ENCODE data around the gene SMPDL3B.
A peak's percentile ranks its signal among the peaks of the same experiment; 100 is the strongest.

The SMPDL3B gene

DNA sequence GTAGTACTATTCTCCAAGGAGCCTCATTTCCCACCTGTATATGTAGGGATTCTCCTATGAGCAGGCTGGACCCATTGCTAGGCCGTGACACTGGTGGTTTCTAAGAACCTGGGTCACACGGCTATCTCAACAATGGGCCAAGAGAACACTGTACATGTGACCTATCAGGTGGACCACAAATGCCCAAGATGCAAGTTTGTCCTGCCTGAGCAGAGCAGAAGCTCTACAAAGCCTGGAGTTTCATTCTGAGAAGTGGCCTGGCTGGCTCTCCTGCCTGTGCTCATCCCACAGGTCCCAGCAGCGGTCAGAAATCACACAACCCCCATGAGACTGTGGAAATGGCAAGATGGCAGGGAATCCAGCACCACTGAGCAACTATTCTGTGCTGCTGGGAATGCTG is 45.3 kb upstream of the SMPDL3B start:
- no peak overlapping the region for H3K4me3 ChIP-seq
- TF ChIP-seq, protein P1, sequence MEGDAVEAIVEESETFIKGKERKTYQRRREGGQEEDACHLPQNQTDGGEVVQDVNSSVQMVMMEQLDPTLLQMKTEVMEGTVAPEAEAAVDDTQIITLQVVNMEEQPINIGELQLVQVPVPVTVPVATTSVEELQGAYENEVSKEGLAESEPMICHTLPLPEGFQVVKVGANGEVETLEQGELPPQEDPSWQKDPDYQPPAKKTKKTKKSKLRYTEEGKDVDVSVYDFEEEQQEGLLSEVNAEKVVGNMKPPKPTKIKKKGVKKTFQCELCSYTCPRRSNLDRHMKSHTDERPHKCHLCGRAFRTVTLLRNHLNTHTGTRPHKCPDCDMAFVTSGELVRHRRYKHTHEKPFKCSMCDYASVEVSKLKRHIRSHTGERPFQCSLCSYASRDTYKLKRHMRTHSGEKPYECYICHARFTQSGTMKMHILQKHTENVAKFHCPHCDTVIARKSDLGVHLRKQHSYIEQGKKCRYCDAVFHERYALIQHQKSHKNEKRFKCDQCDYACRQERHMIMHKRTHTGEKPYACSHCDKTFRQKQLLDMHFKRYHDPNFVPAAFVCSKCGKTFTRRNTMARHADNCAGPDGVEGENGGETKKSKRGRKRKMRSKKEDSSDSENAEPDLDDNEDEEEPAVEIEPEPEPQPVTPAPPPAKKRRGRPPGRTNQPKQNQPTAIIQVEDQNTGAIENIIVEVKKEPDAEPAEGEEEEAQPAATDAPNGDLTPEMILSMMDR (IDR thresholded peaks at IDR 0.05): no peak
- H3K27ac ChIP-seq: peak overlapping the region in 1 of 2 donors; percentile 54
- no peak for DNase-seq (ENCODE audit: low spot score)

DNA sequence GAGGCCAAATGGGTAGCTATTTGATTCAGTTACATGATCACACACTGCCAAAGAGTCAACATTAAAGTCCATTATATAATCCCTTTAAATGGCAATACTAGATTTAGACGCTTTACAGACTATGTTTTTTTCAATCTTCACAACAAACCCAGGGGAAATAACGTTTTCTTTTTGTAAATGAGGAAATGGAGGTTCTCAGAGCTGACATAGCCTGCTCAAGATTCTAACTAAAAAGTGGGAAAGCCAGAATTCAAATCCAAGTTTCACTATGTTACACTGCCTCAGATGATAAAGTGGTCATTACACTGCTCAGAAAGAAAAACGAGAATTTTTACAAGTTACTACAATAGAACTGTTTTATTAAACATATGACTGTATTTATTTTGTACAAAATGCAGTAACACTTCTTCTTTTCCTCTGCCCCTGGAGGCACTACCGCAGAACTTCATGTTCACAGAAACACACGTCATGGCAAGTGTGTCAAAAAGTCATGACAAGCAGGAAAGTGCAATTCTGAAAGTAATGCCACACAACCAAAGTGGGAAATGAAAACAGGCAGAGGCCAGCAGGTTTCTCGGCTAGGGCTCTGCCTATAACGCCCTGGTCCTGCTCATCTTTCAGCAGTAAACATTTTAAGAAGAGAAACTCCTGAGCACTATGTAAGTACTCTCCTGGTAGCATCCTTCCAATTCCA is 43.5 kb upstream of the SMPDL3B start:
- TF ChIP-seq, protein P1 (IDR thresholded peaks at IDR 0.05): no peak
- no peak overlapping the region for H3K4me3 ChIP-seq
- no peak for DNase-seq (ENCODE audit: low spot score)
- peak overlapping the region in 1 of 2 donors; percentile 71 for H3K27ac ChIP-seq

DNA sequence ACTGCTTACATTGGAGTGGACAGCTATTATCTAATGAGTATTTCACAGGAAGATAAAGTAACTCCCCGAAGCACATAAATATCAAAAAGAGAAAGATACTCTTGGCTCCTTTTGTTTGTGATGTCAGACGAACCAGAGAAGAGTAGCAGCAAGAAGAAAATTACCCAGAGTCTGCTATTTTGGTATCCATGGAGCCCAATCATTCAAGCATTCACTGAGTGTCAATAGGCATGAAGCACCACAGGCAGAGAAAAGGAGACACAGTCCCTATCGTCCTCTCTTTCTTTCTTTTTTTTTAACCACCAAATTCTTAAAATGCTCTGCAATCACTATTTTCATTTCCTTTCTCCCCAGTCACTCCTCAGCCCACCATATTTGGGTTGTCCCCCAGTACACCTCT is 40.3 kb upstream of the SMPDL3B start:
- TF ChIP-seq, protein P1 (IDR thresholded peaks at IDR 0.05): no peak
- Histone ChIP-seq H3K27ac (no peak overlapping the region), H3K4me3 (no peak overlapping the region)
- DNase-seq (ENCODE audit: low spot score): no peak

DNA sequence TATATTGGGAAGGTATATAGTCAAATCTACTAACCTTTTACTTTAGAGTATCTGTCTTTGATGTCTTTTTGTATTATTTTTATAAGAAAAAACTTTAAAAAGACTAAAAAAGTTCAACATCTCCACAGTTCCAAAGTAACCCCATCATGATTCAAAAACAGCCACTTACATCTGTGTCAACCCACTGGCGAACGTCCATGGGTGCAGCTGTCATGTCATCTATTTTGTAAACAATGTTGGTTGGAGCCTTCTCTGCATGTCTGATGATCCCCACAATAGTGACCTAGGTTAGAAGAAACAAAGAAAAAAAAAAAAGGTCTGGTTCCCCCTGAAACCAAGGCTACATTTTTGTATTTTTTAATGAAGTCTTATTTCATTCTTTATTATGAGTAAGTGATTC is 28.0 kb upstream of the SMPDL3B start:
- TF ChIP-seq, protein P1 (IDR thresholded peaks at IDR 0.05): no peak
- H3K27ac ChIP-seq: no peak overlapping the region
- no peak overlapping the region for H3K4me3 ChIP-seq
- DNase-seq (ENCODE audit: low spot score): no peak

DNA sequence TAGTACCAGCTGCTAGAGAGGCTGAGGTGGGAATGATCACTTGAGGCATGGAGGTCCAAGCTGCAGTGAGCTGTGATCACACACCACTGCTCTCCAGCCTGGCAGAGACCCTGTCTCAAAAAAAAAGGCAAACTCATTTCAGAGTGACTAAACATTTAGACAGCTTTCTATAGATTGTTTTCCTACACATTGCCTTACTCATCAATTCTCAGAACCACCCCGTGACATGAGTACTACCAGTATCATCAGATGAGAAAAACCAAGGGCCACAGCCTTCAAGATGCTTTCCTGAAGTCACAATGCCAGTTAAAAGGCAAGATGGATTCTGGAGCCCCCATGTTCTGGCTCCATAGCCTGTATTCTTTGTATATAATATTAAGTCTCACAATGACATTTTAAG is 22.4 kb upstream of the SMPDL3B start:
- TF ChIP-seq, protein P1 (IDR thresholded peaks at IDR 0.05): no peak
- no peak for DNase-seq (ENCODE audit: low spot score)
- no peak overlapping the region for H3K27ac ChIP-seq
- H3K4me3 ChIP-seq: no peak overlapping the region

DNA sequence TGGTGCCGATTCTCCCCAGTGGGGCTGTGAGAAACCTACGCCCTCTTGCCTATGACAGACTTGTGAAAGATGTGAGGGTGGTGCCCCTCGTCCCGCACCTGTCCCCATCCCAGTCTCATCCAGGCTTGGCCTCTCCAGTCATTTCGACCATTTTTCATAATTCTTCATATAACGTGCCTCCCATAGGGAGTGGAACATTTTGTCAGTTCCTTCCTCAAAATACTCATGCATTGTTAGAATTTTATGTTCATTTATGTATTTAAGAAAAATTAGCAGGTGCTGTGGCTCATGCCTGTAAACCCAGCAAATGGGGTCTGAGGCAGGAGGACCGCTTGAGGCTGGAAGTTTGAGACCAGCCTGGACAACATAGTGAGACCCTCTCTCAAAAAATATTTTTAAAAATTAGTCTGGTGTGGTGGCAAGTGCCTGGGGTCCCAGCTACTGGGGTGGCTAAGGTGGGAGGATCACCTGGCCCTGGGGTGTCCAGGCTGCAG is 19.7 kb upstream of the SMPDL3B start:
- DNase-seq (ENCODE audit: low spot score): no peak
- TF ChIP-seq, protein P1 (IDR thresholded peaks at IDR 0.05): no peak
- Histone ChIP-seq H3K4me3 (peak overlapping the region; percentile 98), H3K27ac (peak overlapping the region in 1 of 2 donors; percentile 84)

DNA sequence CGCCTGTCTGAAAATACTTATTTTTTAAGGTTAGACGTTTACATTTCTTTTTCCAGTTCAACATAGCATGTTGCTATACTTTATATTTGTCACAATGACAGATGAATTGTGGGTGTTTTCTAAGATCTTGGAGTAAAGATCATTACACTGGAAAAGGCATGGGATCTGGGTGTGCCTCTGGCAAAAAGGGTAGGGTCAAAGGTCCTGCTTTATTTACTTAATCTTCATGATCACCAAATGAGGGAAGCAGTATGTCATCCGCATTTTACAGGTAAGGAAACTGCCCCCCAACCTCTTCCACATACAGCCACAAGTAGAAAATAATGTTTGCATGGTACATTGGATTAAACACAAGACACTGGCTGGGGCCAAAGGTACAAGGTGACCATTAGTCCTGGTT is 12.5 kb upstream of the SMPDL3B start:
- no peak for DNase-seq (ENCODE audit: low spot score)
- TF ChIP-seq, protein P1 (IDR thresholded peaks at IDR 0.05): no peak
- Histone ChIP-seq H3K27ac (no peak overlapping the region), H3K4me3 (no peak overlapping the region)

Data from coronary artery (tissue), 2 donors.